Nephron (organoid): ENCODE measurements around the gene ANKRD11.
"Not testable (repeated sequence)": the region's sequence is repeated elsewhere in the genome, so short reads cannot be mapped to it uniquely, and the experiment has no call there.

ENCODE experiments used
- H3K27ac Mint-ChIP-seq, 3 experiments: 2 replicates each; pipeline ENCODE4 v1.8.0; 2020; ENCODE audit warnings: mixed read lengths in 3 of 3, mild to moderate bottlenecking in 2 of 3, moderate library complexity in 1 of 3
- H3K27me3 Mint-ChIP-seq: 2 replicates; pipeline ENCODE4 v1.8.0; 2021; ENCODE audit warnings: low read depth, mild to moderate bottlenecking, moderate library complexity, mixed read lengths
- H3K36me3 Mint-ChIP-seq: 2 replicates; pipeline ENCODE4 v1.8.0; 2020; ENCODE audit warnings: low read depth, mixed read lengths
- H3K4me1 Mint-ChIP-seq: 2 replicates; pipeline ENCODE4 v1.8.0; 2020; ENCODE audit warnings: mixed read lengths
- H3K4me3 Mint-ChIP-seq, 3 experiments: 2 replicates each; pipeline ENCODE4 v1.8.0; 2020; ENCODE audit warnings: mild to moderate bottlenecking in 3 of 3, mixed read lengths in 3 of 3, moderate library complexity in 2 of 3
- H3K9me3 Mint-ChIP-seq: 2 replicates; pipeline ENCODE4 v1.8.0; 2020; ENCODE audit warnings: mixed read lengths
- CTCF ChIP-seq, 3 experiments: fragments of 200-600 bp; sonication (generic); IDR thresholded peaks; one replicate each; pipeline ENCODE4 v1.5.0; 2021; ENCODE audit warnings: antibody characterized with exemption in 3 of 3; ENCODE audit not compliant: unreplicated experiment in 3 of 3

The ANKRD11 gene

GRCh38 chr16:89437991-89438390 lies 52.4 kb downstream of the ANKRD11 start:
- Mint-ChIP-seq H3K4me3 (no peak overlapping the region), H3K4me1 (peaks cover 67% of the 10 kb centered on the region), H3K27me3 (no peaks in the 10 kb centered on the region), H3K27ac (peak overlapping the region in 1 of 3 experiments; percentile 52), H3K36me3 (peaks cover 14% of the 10 kb centered on the region), H3K9me3 (no peaks in the 10 kb centered on the region)
- TF ChIP-seq CTCF (IDR thresholded peaks at IDR 0.05; ENCODE audit: unreplicated experiment in 3 of 3) = no peak

- H3K36me3 Mint-ChIP-seq = peaks cover 14% of the 10 kb centered on the region
- H3K4me1 Mint-ChIP-seq = peaks cover 62% of the 10 kb centered on the region
- H3K4me3 Mint-ChIP-seq = no peak overlapping the region
- no peaks in the 10 kb centered on the region for H3K27me3 Mint-ChIP-seq
- H3K9me3 Mint-ChIP-seq = no peaks in the 10 kb centered on the region
- no peak for TF ChIP-seq CTCF (IDR thresholded peaks at IDR 0.05; ENCODE audit: unreplicated experiment in 3 of 3)
- H3K27ac Mint-ChIP-seq = peak overlapping the region in 1 of 3 experiments; percentile 52
Observed at GRCh38 chr16:89437251-89437987, 52.9 kb downstream of the ANKRD11 start.

DNA sequence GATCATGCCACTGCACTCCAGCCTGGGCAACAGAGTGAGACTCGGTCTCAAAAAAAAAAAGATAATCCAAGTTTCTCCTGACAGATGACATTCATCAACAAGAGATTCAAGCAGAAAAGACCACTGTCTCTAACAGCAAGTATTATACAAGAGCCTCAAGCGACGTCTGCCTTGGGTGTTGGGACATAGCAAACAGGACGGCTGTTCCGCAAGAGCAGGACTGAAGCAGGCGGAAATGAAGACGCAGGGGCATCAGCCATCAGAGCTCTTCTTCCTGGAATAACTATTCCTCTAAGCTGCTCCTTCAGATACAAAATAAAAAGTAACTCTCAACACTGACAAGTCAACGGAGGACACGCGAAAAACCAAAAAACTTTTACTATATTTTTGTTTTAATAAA lies 54.0 kb downstream of the ANKRD11 start:
- peaks cover 52% of the 10 kb centered on the region for H3K4me1 Mint-ChIP-seq
- peaks cover 14% of the 10 kb centered on the region for H3K36me3 Mint-ChIP-seq
- no peak overlapping the region for H3K27ac Mint-ChIP-seq
- H3K4me3 Mint-ChIP-seq = no peak overlapping the region
- no peaks in the 10 kb centered on the region for H3K27me3 Mint-ChIP-seq
- no peak for TF ChIP-seq CTCF (IDR thresholded peaks at IDR 0.05; ENCODE audit: unreplicated experiment in 3 of 3)
- H3K9me3 Mint-ChIP-seq = no peaks in the 10 kb centered on the region

DNA sequence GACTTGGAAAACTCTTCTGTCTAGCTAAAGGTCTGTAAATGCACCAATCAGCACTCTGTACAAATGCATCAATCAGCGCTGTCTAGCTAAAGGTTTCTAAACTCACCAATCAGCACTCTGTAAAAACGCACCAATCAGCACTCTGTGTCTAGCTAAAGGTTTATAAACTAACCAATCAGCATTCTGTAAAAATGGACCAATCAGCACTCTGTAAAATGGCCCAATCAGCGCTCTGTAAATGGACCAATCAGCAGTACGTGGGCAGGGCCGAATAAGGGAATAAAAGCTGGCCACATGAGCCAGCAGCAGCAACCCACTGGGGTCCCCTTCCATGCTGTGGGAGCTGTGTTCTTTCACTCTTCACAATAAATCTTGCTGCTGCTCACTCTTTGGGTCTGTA lies 55.3 kb downstream of the ANKRD11 start:
- H3K27me3 Mint-ChIP-seq, H3K4me3 Mint-ChIP-seq, H3K9me3 Mint-ChIP-seq, H3K27ac Mint-ChIP-seq: not testable (repeated sequence)
- Mint-ChIP-seq H3K36me3 (peaks cover 17% of the 10 kb centered on the region), H3K4me1 (peaks cover 43% of the 10 kb centered on the region)

GRCh38 chr16:89434490-89434889 lies 55.9 kb downstream of the ANKRD11 start:
- no peak overlapping the region for H3K27ac Mint-ChIP-seq
- H3K4me3 Mint-ChIP-seq = no peak overlapping the region
- H3K36me3 Mint-ChIP-seq = peaks cover 17% of the 10 kb centered on the region
- H3K9me3 Mint-ChIP-seq = no peaks in the 10 kb centered on the region
- H3K27me3 Mint-ChIP-seq = no peaks in the 10 kb centered on the region
- no peak for TF ChIP-seq CTCF (IDR thresholded peaks at IDR 0.05; ENCODE audit: unreplicated experiment in 3 of 3)
- peaks cover 37% of the 10 kb centered on the region for H3K4me1 Mint-ChIP-seq

DNA sequence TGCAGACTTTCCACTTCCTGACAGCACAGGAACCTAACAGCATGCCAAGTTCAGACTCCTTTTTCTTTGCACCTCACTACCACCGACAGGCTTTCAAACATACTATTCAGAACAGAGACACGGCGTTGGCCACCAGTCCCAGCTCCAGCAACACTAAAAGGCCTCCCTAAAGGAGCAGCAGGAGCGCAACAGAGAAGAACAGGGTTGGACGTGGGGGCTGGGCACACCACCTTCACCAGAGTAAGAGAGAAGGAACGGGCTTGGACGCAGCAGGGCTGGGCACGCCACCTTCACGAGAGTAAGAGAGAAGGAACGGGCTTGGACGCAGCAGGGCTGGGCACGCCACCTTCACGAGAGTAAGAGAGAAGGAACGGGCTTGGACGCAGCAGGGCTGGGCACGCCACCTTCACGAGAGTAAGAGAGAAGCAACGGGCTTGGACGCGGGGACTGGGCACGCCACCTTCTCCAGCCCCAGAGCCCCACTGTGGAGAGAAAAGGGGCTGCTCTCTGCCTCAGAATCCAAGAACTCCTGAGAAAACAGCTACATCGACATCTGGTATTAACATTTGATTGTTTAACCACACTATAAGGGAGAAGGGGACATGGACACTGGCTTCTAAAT lies 56.9 kb downstream of the ANKRD11 start:
- Mint-ChIP-seq H3K4me1 (peaks cover 34% of the 10 kb centered on the region), H3K36me3 (peaks cover 17% of the 10 kb centered on the region)
- not testable (repeated sequence) for H3K27me3 Mint-ChIP-seq, H3K9me3 Mint-ChIP-seq, H3K4me3 Mint-ChIP-seq, H3K27ac Mint-ChIP-seq

DNA sequence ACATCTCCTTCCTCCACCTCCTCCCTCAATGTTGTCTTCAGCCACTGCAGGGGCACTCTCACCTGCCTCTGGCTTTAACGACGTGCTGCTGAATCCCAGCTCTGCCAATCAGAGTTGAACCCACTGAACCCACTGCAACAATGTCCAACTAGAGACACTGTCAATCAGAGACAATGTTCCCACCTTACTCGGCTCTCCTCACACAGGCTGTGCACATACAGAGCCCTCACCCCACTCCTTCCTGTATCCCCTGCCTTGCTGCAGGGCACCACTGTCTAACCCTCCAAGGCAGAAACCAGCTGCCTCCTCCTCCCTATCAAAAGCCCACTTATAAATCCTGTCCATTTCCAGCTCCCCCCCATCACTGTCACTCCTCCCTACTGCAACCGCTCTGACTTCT lies 58.7 kb downstream of the ANKRD11 start:
- peaks cover 15% of the 10 kb centered on the region for H3K36me3 Mint-ChIP-seq
- no peak overlapping the region for H3K4me3 Mint-ChIP-seq
- H3K9me3 Mint-ChIP-seq = no peaks in the 10 kb centered on the region
- no peaks in the 10 kb centered on the region for H3K27me3 Mint-ChIP-seq
- no peak overlapping the region for H3K27ac Mint-ChIP-seq
- TF ChIP-seq CTCF (IDR thresholded peaks at IDR 0.05; ENCODE audit: unreplicated experiment in 3 of 3) = no peak
- peaks cover 26% of the 10 kb centered on the region for H3K4me1 Mint-ChIP-seq
